ENCODE results near the gene ALOX15B.

The ALOX15B gene

GRCh38 chr17:8084250-8084649, 45.4 kb downstream of the ALOX15B start:
- FAIRE-seq: no peak

GRCh38 chr17:8087075-8087951, 48.5 kb downstream of the ALOX15B start, which contains the start of gene ALOX12B:
TSS of gene ALOX12B (minus strand) at chr17:8087716. CDS start at chr17:8087442, 274 bp downstream.
- FAIRE-seq: no peak

GRCh38 chr17:8087952-8088230, 49.0 kb downstream of the ALOX15B start:
- no peak for FAIRE-seq

- FAIRE-seq: no peak
Measured at GRCh38 chr17:8089728-8090127, 50.9 kb downstream of the ALOX15B start.

- no peak for FAIRE-seq
Measured at GRCh38 chr17:8091033-8091687, 52.3 kb downstream of the ALOX15B start.

GRCh38 chr17:8095361-8095760, 56.5 kb downstream of the ALOX15B start:
- no peak for FAIRE-seq

- FAIRE-seq: no peak
Measured at GRCh38 chr17:8096541-8096940, 57.7 kb downstream of the ALOX15B start.
